Adrenal gland (tissue), 5 donors: ENCODE measurements around the gene PRDM16.

ENCODE experiments used
- POLR2A ChIP-seq, 2 donors: fragments of 450-650 bp; IDR thresholded peaks; one replicate each; pipeline ENCODE4 v1.6.1; 2017; ENCODE audit warnings: antibody characterized with exemption in 2 of 2, mild to moderate bottlenecking in 2 of 2, moderate library complexity in 1 of 2
- TF ChIP-seq, protein P1 (sequence below), 6 experiments: fragments of 450-650 bp in 4 of 6; fragments of 200-600 bp in 2 of 6; sonication (generic) in 1 of 6; IDR thresholded peaks; 1 replicate in 5 of 6; 2 replicates in 1 of 6; pipeline versions ENCODE4 v1.5.1 to v1.8.0; 2016 to 2021; ENCODE audit warnings: antibody characterized with exemption in 6 of 6, mild to moderate bottlenecking in 2 of 6, moderate library complexity in 1 of 6
- donor health status: DM: no; HTN: no; CAD: no.

DNA sequence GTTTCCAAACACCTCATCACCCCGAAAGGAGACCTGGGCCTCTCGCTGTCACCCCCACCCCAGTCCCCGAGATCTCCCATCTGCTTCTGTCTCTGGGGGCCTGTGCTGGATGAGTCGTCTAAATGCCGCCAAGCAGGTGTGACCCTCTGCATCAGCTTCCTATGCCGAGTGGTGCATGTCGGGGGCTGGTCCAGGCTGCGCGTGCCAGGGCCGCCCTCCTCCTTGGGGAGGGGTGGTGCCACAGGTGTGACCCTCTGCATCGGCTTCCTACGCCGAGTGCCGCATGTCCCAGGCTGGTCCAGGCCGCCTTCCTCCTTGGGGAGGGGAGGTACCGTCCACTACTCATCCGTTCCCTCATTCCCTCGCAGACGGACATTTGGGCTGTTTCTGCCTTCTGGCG lies 115.7 kb downstream of the PRDM16 start:
- TF ChIP-seq, protein P1, sequence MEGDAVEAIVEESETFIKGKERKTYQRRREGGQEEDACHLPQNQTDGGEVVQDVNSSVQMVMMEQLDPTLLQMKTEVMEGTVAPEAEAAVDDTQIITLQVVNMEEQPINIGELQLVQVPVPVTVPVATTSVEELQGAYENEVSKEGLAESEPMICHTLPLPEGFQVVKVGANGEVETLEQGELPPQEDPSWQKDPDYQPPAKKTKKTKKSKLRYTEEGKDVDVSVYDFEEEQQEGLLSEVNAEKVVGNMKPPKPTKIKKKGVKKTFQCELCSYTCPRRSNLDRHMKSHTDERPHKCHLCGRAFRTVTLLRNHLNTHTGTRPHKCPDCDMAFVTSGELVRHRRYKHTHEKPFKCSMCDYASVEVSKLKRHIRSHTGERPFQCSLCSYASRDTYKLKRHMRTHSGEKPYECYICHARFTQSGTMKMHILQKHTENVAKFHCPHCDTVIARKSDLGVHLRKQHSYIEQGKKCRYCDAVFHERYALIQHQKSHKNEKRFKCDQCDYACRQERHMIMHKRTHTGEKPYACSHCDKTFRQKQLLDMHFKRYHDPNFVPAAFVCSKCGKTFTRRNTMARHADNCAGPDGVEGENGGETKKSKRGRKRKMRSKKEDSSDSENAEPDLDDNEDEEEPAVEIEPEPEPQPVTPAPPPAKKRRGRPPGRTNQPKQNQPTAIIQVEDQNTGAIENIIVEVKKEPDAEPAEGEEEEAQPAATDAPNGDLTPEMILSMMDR (IDR thresholded peaks at IDR 0.05), result no peak
- TF ChIP-seq POLR2A (IDR thresholded peaks at IDR 0.05), result no peak
